HAP-1 (cell line): ENCODE data around the gene TMED7.

Experiments used
- DNase-seq, 2 experiments: peaks; one replicate each; pipeline ENCODE4 v3.0.0-alpha.2; 2016 to 2020; ENCODE audit warnings: low spot score in 2 of 2
- H3K27me3 ChIP-seq: fragments of 250-450 bp; sonication (Bioruptor Pico); 2 replicates; pipeline ENCODE4 v1.5.1; 2020; ENCODE audit warnings: low read depth, mild to moderate bottlenecking, moderate library complexity
- H3K36me3 ChIP-seq: fragments of 250-450 bp; sonication (Bioruptor Pico); replicated peaks from 2 replicates; pipeline ENCODE4 v1.5.1; 2020; ENCODE audit warnings: mild to moderate bottlenecking
- H3K4me1 ChIP-seq: fragments of 250-450 bp; sonication (Bioruptor Pico); 2 replicates; pipeline ENCODE4 v1.5.1; 2020; ENCODE audit warnings: mild to moderate bottlenecking
- H3K4me3 ChIP-seq: fragments of 250-450 bp; sonication (Bioruptor Pico); 2 replicates; pipeline ENCODE4 v1.5.1; 2020; ENCODE audit warnings: mild to moderate bottlenecking, moderate library complexity
- H3K9me3 ChIP-seq: fragments of 250-450 bp; sonication (Bioruptor Pico); 2 replicates; pipeline ENCODE4 v1.5.1; 2020; ENCODE audit warnings: mild to moderate bottlenecking, moderate library complexity
- in situ Hi-C: fragments of 300-500 bp; cut with MboI; formaldehyde crosslinking; loops from 3 replicates; pipeline ENCODE4 v1.14.3; 2020; ENCODE audit warnings: low sequenced_read_pairs, inconsistent platforms, mixed read lengths

TMED7 gene

GRCh38 chr5:115565233-115565632 lies 60.6 kb downstream of the TMED7 start:
- Histone ChIP-seq H3K9me3 (no peaks in the 10 kb centered on the region), H3K4me1 (no peaks in the 10 kb centered on the region), H3K36me3 (no peaks in the 10 kb centered on the region), H3K27me3 (no peaks in the 10 kb centered on the region), H3K4me3 (no peak overlapping the region)
- DNase-seq: no peak
- in situ Hi-C loops: no loop called here
